Uterus (tissue), 4 donors: ENCODE results near the gene ABCC3. TPM values are rescaled to one million over a fixed set of nuclear protein-coding genes. Genes with fewer than 3 reads are reported as not detected.

Experiments
- DNase-seq, 2 donors: peaks; one replicate each; pipeline ENCODE4 v3.0.0-alpha.2; 2019 to 2020
- H3K27ac ChIP-seq, 2 donors: fragments of 200-600 bp; sonication (generic); 1 replicate in 1 of 2; 2 replicates in 1 of 2; pipeline ENCODE4 v1.5.1; 2016 to 2018
- H3K27me3 ChIP-seq, 2 donors: fragments of 200-600 bp; sonication (generic); one replicate each; pipeline ENCODE4 v1.5.1; 2018 to 2019; ENCODE audit warnings: control low read depth in 1 of 2
- H3K36me3 ChIP-seq, 2 donors: fragments of 200-600 bp; sonication (generic); one replicate each; pipeline ENCODE4 v1.5.1; 2019; ENCODE audit warnings: control low read depth in 1 of 2
- H3K4me1 ChIP-seq, 2 donors: fragments of 200-600 bp; sonication (generic); one replicate each; pipeline ENCODE4 v1.5.1; 2018 to 2019; ENCODE audit warnings: control low read depth in 1 of 2
- H3K4me3 ChIP-seq, 2 donors: fragments of 200-600 bp; sonication (generic); 1 replicate in 1 of 2; 2 replicates in 1 of 2; pipeline ENCODE4 v1.5.1; 2018 to 2019; ENCODE audit warnings: mild to moderate bottlenecking in 1 of 2
- H3K9me3 ChIP-seq, 2 donors: fragments of 200-600 bp; sonication (generic); one replicate each; pipeline ENCODE4 v1.5.1; 2019; ENCODE audit warnings: control low read depth in 1 of 2
- CTCF ChIP-seq, 4 experiments: fragments of 200-600 bp in 2 of 4; fragments of 450-650 bp in 2 of 4; sonication (generic) in 2 of 4; IDR thresholded peaks; one replicate each; pipeline ENCODE4 v1.5.1; 2016 to 2019; ENCODE audit warnings: antibody characterized with exemption in 4 of 4, mild to moderate bottlenecking in 2 of 4, moderate library complexity in 1 of 4
- POLR2A ChIP-seq, 2 donors: fragments of 450-650 bp; IDR thresholded peaks; one replicate each; pipeline ENCODE4 v1.6.1; 2016; ENCODE audit warnings: antibody characterized with exemption in 2 of 2, mild to moderate bottlenecking in 1 of 2, moderate library complexity in 1 of 2
- intact Hi-C: fragments of 100-400 bp; cut with DNase I; formaldehyde crosslinking; loops from one replicate; pipeline ENCODE4 v1.15.1; 2023; ENCODE audit warnings: low total_unique reads
- total RNA-seq, 4 donors: library from RNA; depleted of rRNA in 3 of 4; stranded (reverse); fragments of >200 nt in 3 of 4; gene quantifications; one replicate each; pipeline versions ENCODE4 v1.1.0 to v1.2.4, GENCODE V29; 2014 to 2023
- donor health status: DM: yes; HTN: yes; CAD: no.

The ABCC3 gene
- total RNA-seq, 4 donors from 2014 or later: 1.2 to 4.5 (median 2.6) TPM

- TF ChIP-seq POLR2A (IDR thresholded peaks at IDR 0.05) (no peak), CTCF (IDR thresholded peaks at IDR 0.05) (no peak)
These were observed 4.8 kb upstream of the ABCC3 start for GRCh38 chr17:50629902-50630301.

GRCh38 chr17:50630524-50631194 is 4.0 kb upstream of the ABCC3 start:
- H3K4me1 ChIP-seq: no peaks in the 10 kb centered on the region
- H3K27ac ChIP-seq: no peak overlapping the region
- no peaks in the 10 kb centered on the region for H3K9me3 ChIP-seq
- no peak overlapping the region for H3K4me3 ChIP-seq
- H3K36me3 ChIP-seq: no peaks in the 10 kb centered on the region
- H3K27me3 ChIP-seq: no peaks in the 10 kb centered on the region
- TF ChIP-seq POLR2A (IDR thresholded peaks at IDR 0.05) (no peak), CTCF (IDR thresholded peaks at IDR 0.05) (peak; percentile 38 to 77 (median 68))
- no peak for DNase-seq
- intact Hi-C loops: no loop called here

More at GRCh38 chr17:50629902-50630301, 4.8 kb upstream of the ABCC3 start:
- intact Hi-C loops: loop anchor here (5.0 kb wide), 1 partner anchor 83 kb away; the partner anchor contains the start of gene SPATA20
- Histone ChIP-seq H3K36me3 (no peaks in the 10 kb centered on the region), H3K4me1 (no peaks in the 10 kb centered on the region), H3K27me3 (no peaks in the 10 kb centered on the region), H3K9me3 (no peaks in the 10 kb centered on the region), H3K4me3 (no peak overlapping the region), H3K27ac (no peak overlapping the region)
- no peak for DNase-seq

GRCh38 chr17:50631195-50631907 is 3.3 kb upstream of the ABCC3 start:
- no peaks in the 10 kb centered on the region for H3K36me3 ChIP-seq
- TF ChIP-seq CTCF (IDR thresholded peaks at IDR 0.05): no peak
- TF ChIP-seq POLR2A (IDR thresholded peaks at IDR 0.05): no peak
- DNase-seq: peak in 1 of 2 donors; percentile 52
- no peaks in the 10 kb centered on the region for H3K4me1 ChIP-seq
- H3K4me3 ChIP-seq: no peak overlapping the region
- intact Hi-C loops: no loop called here
- no peaks in the 10 kb centered on the region for H3K27me3 ChIP-seq
- no peak overlapping the region for H3K27ac ChIP-seq
- H3K9me3 ChIP-seq: no peaks in the 10 kb centered on the region

GRCh38 chr17:50631908-50632571 is 2.6 kb upstream of the ABCC3 start:
- H3K4me1 ChIP-seq: no peaks in the 10 kb centered on the region
- no peak overlapping the region for H3K4me3 ChIP-seq
- H3K27me3 ChIP-seq: no peaks in the 10 kb centered on the region
- intact Hi-C loops: no loop called here
- DNase-seq: no peak
- no peaks in the 10 kb centered on the region for H3K36me3 ChIP-seq
- no peaks in the 10 kb centered on the region for H3K9me3 ChIP-seq
- H3K27ac ChIP-seq: no peak overlapping the region
- TF ChIP-seq POLR2A (IDR thresholded peaks at IDR 0.05) (no peak), CTCF (IDR thresholded peaks at IDR 0.05) (peak in 1 of 4 experiments; percentile 8)

GRCh38 chr17:50632637-50633036 is 2.0 kb upstream of the ABCC3 start:
- TF ChIP-seq CTCF (IDR thresholded peaks at IDR 0.05) (no peak), POLR2A (IDR thresholded peaks at IDR 0.05) (no peak)
- Histone ChIP-seq H3K4me1 (no peaks in the 10 kb centered on the region), H3K27me3 (no peaks in the 10 kb centered on the region), H3K4me3 (no peak overlapping the region), H3K36me3 (no peaks in the 10 kb centered on the region), H3K9me3 (no peaks in the 10 kb centered on the region), H3K27ac (no peak overlapping the region)
- intact Hi-C loops: no loop called here
- DNase-seq: no peak
